ENCODE results near the gene KCNK17. TPM values are rescaled to one million over a fixed set of nuclear protein-coding genes. Genes with fewer than 3 reads are reported as not detected.

KCNK17 gene
- total RNA-seq, 1 experiment from 2014 or later: 1.2 TPM

DNA sequence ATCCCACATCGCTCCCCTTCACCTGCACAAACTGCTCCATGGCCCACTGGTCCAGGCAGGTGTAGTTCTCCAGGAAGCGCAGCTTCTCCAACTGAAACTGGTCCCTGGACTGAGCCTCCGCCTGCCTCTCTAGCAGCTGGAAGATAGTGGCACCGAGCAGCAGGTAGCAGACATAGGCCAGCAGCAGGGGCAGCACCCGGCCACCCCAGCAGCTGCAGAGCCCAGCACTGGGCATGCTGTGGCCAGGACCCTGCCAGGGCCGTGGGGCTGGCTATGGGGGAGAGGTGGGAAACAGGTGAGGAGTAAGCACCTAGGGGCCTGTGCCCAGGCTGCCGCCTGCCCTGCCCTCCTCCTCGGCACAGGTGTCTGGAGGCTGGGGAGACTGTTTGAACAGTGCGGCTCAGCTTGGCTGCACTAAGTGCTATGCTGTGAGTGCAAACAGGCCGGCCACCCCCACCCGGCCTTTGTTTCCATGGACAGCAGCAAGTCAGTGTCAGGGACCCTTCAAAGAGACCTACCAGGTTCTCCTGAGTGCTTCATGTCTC is 8.2 kb upstream of the KCNK17 start, which contains the start of gene KCNK16:
KCNK16 (minus strand) TSS at position 397 of the 545 bp plus-strand sequence; CDS start at position 235, 162 bp downstream.
- Histone ChIP-seq H3K4ac (ENCODE audit: low read depth, low read length) (no peak within 1 kb of the TSS), H2AK5ac (ENCODE audit: insufficient read length, low read length) (no peak within 1 kb of the TSS), H4K5ac (ENCODE audit: insufficient read length, low read depth, low read length) (no peak within 1 kb of the TSS), H3T11ph (ENCODE audit: low read length) (no peak within 1 kb of the TSS), H4K20me1 (ENCODE audit: control insufficient read depth, insufficient read depth, insufficient read length) (no peaks in the 10 kb centered on the region), H3K79me2 (ENCODE audit: insufficient read depth, low read length) (no peaks in the 10 kb centered on the region), H3K9ac (ENCODE audit: extremely low read depth, insufficient read length, low read length) (no peak within 1 kb of the TSS), H3K23ac (ENCODE audit: insufficient read length, low read depth, low read length) (no peak within 1 kb of the TSS), H3K4me2 (ENCODE audit: insufficient read depth, insufficient read length, low read length) (no peak within 1 kb of the TSS), H3K56ac (ENCODE audit: insufficient read length, low read depth, low read length) (no peak within 1 kb of the TSS), H2BK15ac (ENCODE audit: low read depth, low read length) (no peak within 1 kb of the TSS), H3K14ac (ENCODE audit: insufficient read depth, low read length) (no peak within 1 kb of the TSS), H4K91ac (ENCODE audit: insufficient read length, low read depth, low read length) (no peak within 1 kb of the TSS), H3K4me1 (ENCODE audit: insufficient read depth, low read length) (no peaks in the 10 kb centered on the region), H2BK120ac (ENCODE audit: low read depth, low read length, poor library complexity, severe bottlenecking) (no peak within 1 kb of the TSS), H4K8ac (replicated peaks; ENCODE audit: insufficient read length, low read depth, low read length) (no peak within 1 kb of the TSS), H3K9me3 (ENCODE audit: control insufficient read depth, low read depth, low read length) (no peaks in the 10 kb centered on the region), H3K23me2 (ENCODE audit: insufficient read length, low read depth, low read length, poor library complexity, severe bottlenecking) (no peaks in the 10 kb centered on the region), H3K27me3 (ENCODE audit: insufficient read depth, low read length) (no peaks in the 10 kb centered on the region; the same call in 1 of the 2 replicates), H3K18ac (ENCODE audit: insufficient read length, low read depth, low read length) (no peak within 1 kb of the TSS), H3K79me1 (ENCODE audit: insufficient read depth, low read depth, low read length, poor library complexity, severe bottlenecking) (no peaks in the 10 kb centered on the region), H2BK20ac (ENCODE audit: low read depth, low read length, poor library complexity, severe bottlenecking) (no peak within 1 kb of the TSS), H2AFZ (ENCODE audit: low read length) (no peak within 1 kb of the TSS), H2BK5ac (ENCODE audit: insufficient read length, low read length) (no peak within 1 kb of the TSS), H2BK12ac (ENCODE audit: insufficient read length, low read depth, low read length) (no peak within 1 kb of the TSS), H3K27ac (ENCODE audit: insufficient read length, low read depth, low read length) (no peak within 1 kb of the TSS)
- Mint-ChIP-seq H3K27ac (peak within 1 kb of the TSS in 1 of 3 experiments; percentile 45; a peak in 1 of 7 replicates), H3K4me3 (no peak within 1 kb of the TSS), H3K27me3 (ENCODE audit: low read depth) (peaks cover 48% of the 10 kb centered on the region), H3K36me3 (ENCODE audit: insufficient read depth in 1 of 3, low read depth in 3 of 3) (no peaks in the 10 kb centered on the region), H3K9me3 (no peaks in the 10 kb centered on the region; a peak in 1 of 5 replicates), H3K4me1 (no peaks in the 10 kb centered on the region)
- DNase-seq: no peak
- TF ChIP-seq, protein P1, sequence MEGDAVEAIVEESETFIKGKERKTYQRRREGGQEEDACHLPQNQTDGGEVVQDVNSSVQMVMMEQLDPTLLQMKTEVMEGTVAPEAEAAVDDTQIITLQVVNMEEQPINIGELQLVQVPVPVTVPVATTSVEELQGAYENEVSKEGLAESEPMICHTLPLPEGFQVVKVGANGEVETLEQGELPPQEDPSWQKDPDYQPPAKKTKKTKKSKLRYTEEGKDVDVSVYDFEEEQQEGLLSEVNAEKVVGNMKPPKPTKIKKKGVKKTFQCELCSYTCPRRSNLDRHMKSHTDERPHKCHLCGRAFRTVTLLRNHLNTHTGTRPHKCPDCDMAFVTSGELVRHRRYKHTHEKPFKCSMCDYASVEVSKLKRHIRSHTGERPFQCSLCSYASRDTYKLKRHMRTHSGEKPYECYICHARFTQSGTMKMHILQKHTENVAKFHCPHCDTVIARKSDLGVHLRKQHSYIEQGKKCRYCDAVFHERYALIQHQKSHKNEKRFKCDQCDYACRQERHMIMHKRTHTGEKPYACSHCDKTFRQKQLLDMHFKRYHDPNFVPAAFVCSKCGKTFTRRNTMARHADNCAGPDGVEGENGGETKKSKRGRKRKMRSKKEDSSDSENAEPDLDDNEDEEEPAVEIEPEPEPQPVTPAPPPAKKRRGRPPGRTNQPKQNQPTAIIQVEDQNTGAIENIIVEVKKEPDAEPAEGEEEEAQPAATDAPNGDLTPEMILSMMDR (conservative IDR thresholded peaks at IDR 0.05): no peak
- WGBS (ENCODE audit: extremely low coverage, insufficient read length, low lambda C conversion rate): no CpG with 5 or more reads among the region's 11 CpGs

Measured in H9 (cell line).